22Rv1 (cell line): ENCODE data around the gene GNG2.

Source experiments
- H3K27ac ChIP-seq: fragments of 450-650 bp; 2 replicates; pipeline ENCODE4 v1.5.1; 2017
- CTCF ChIP-seq: fragments of 450-650 bp; IDR thresholded peaks from 2 replicates; pipeline ENCODE4 v1.5.1; 2017; ENCODE audit warnings: mild to moderate bottlenecking
- ZFX ChIP-seq: fragments of 450-650 bp; IDR thresholded peaks from 2 replicates; pipeline ENCODE4 v1.6.1; 2017; ENCODE audit warnings: antibody characterized with exemption, borderline replicate concordance

The GNG2 gene

DNA sequence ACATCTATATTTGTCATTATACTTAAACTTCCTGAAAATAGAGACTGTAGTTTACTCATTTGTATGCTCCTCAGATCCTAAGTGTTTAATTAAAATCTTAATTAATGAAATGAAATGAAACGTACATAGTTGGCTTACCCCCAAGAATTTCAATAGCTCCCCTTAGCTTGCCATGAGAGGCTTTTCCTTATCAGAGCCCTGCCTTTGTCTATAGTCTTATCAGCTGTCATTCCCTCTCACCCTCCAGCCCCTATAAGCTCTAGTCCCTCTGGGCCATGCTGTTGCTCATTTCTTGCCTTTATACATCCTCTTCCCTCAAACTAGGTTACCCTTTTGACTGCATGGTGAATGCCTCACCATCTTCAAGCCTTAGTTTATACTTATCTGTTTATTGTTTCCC lies 127.8 kb downstream of the GNG2 start:
- no peak for TF ChIP-seq ZFX
- no peak for TF ChIP-seq CTCF
- no peak overlapping the region; the same call in 1 of the 2 replicates for H3K27ac ChIP-seq

- TF ChIP-seq ZFX (no peak), CTCF (no peak)
- H3K27ac ChIP-seq = peak within 1 kb of the TSS; percentile 62
These were observed 129.2 kb downstream of the GNG2 start, which contains the start of gene RTRAF for GRCh38 chr14:51989293-51990234. Gene RTRAF (plus strand): TSS chr14:51989546. CDS start chr14:51989640, 94 bp downstream.

DNA sequence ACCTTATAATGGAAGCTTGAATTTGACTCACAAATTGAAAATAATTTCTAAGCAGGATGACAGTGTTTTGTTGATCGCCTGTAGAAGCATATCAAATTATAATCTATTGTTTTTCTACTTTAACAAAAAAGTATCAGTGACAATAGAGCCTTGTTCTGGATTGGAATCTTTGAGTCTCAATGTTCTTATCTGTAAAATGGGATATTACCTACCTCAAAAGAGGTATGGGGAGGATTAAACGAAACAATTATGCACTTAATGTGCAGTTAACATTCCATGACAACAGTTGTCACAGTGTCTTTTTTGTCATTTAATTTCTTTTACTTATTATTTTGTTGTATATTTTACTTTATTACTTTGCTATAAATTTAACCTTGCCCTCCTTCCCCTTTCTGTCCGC lies 130.1 kb downstream of the GNG2 start:
- H3K27ac ChIP-seq = no peak overlapping the region
- TF ChIP-seq CTCF (no peak), ZFX (no peak)

GRCh38 chr14:51993285-51993920 lies 133.0 kb downstream of the GNG2 start:
- no peak overlapping the region for H3K27ac ChIP-seq
- TF ChIP-seq CTCF (no peak), ZFX (no peak)

GRCh38 chr14:51996148-51996746 lies 135.8 kb downstream of the GNG2 start:
- peak; percentile 88 for TF ChIP-seq CTCF
- TF ChIP-seq ZFX = no peak
- no peak overlapping the region for H3K27ac ChIP-seq

DNA sequence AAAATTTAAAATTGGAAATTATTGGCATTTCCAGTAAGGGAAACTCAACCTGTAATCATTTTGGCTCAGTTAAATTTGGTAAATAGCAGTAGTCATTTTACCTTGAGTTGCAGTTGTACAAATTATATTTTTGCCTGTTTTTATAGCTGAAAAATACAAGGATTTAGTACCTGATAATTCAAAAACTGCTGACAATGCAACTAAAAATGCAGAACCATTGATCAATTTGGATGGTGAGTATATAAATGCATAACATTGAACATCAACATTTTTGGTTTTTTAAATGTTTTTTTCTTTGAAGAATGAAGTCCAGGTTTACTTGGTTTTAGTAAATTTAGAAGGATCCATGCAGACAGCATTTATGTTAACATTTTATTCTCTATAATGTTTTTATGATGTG lies 137.9 kb downstream of the GNG2 start:
- no peak overlapping the region for H3K27ac ChIP-seq

More for the DNA sequence above, 137.9 kb downstream of the GNG2 start:
- no peak for TF ChIP-seq CTCF
- TF ChIP-seq ZFX = no peak
